Tibial nerve (tissue), 4 donors: ENCODE measurements around the gene SUCLG1. TPM values are rescaled to one million over a fixed set of nuclear protein-coding genes. Genes with fewer than 3 reads are reported as not detected.

Experiments
- DNase-seq, 2 donors: peaks; one replicate each; pipeline ENCODE4 v3.0.0-alpha.2; 2019; ENCODE audit warnings: low spot score in 2 of 2
- H3K27ac ChIP-seq, 4 donors: fragments of 200-600 bp; sonication (generic) in 3 of 4; one replicate each; pipeline ENCODE4 v1.5.1; 2017 to 2019; ENCODE audit warnings: mild to moderate bottlenecking in 1 of 4
- H3K27me3 ChIP-seq, 2 donors: fragments of 200-600 bp; sonication (generic) in 1 of 2; one replicate each; pipeline versions ENCODE4 v1.5.1 to v1.6.0; 2017 to 2019
- H3K36me3 ChIP-seq, 3 donors: fragments of 200-600 bp; sonication (generic); one replicate each; pipeline ENCODE4 v1.5.1; 2018 to 2019
- H3K4me1 ChIP-seq, 4 donors: fragments of 200-600 bp; sonication (generic) in 3 of 4; one replicate each; pipeline ENCODE4 v1.5.1; 2017 to 2019
- H3K4me3 ChIP-seq, 4 donors: fragments of 200-600 bp; sonication (generic) in 3 of 4; one replicate each; pipeline ENCODE4 v1.5.1; 2017 to 2019; ENCODE audit warnings: mild to moderate bottlenecking in 1 of 4, moderate library complexity in 1 of 4
- H3K9me3 ChIP-seq, 4 donors: fragments of 200-600 bp; sonication (generic) in 3 of 4; one replicate each; pipeline ENCODE4 v1.5.1; 2017 to 2019
- EP300 ChIP-seq, 2 donors: sonication (generic); formaldehyde crosslinking; IDR thresholded peaks; one replicate each; pipeline ENCODE4 v1.6.1; 2017; ENCODE audit warnings: antibody characterized with exemption in 2 of 2, mild to moderate bottlenecking in 1 of 2
- POLR2A ChIP-seq, 2 donors: fragments of 450-650 bp; IDR thresholded peaks; one replicate each; pipeline ENCODE4 v1.6.1; 2017; ENCODE audit warnings: antibody characterized with exemption in 2 of 2, mild to moderate bottlenecking in 2 of 2, moderate library complexity in 2 of 2
- WGBS, 2 donors: methylation state at CpG; one replicate each; pipeline ENCODE4 v1.1.5; 2018; 5-methylcytosine and 5-hydroxymethylcytosine counted together
- total RNA-seq, 4 donors: library from RNA; depleted of rRNA; stranded (reverse); fragments of >200 nt; gene quantifications; one replicate each; pipeline ENCODE4 v1.1.0, GENCODE V29; 2016
- TF ChIP-seq, protein P1 (sequence below), 5 experiments: fragments of 200-600 bp in 3 of 5; fragments of 450-650 bp in 2 of 5; sonication (generic) in 3 of 5; IDR thresholded peaks; one replicate each; pipeline ENCODE4 v1.5.1; 2016 to 2019; ENCODE audit warnings: antibody characterized with exemption in 5 of 5, mild to moderate bottlenecking in 3 of 5, moderate library complexity in 2 of 5

SUCLG1 gene
- total RNA-seq, 4 donors from 2014 or later = 45.4 to 58.8 (median 52.1) TPM

DNA sequence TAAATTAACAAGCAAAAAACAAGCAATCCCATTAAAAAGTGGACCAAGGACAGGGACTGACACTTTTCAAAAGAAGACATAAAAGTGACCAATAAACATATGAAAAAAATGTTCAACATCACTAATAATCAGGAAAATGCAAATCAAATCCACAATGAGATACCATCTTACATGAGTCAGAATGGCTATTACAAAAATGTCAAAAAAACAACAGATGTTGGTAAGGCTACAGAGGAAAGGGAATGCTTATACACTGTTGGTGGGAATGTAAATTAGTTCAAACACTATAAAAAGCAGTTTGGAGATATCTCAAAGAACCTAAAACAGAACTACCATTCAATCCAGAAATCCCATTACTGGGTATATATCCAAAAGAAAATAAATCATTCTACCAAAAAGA, 78.2 kb downstream of the SUCLG1 start:
- no peaks in the 10 kb centered on the region for H3K4me1 ChIP-seq
- peaks cover 0 to 4% (median 0%) of the 10 kb centered on the region in 4 donors for H3K9me3 ChIP-seq
- no peaks in the 10 kb centered on the region for H3K27me3 ChIP-seq
- H3K4me3 ChIP-seq = no peak overlapping the region
- no peaks in the 10 kb centered on the region for H3K36me3 ChIP-seq
- TF ChIP-seq, protein P1, sequence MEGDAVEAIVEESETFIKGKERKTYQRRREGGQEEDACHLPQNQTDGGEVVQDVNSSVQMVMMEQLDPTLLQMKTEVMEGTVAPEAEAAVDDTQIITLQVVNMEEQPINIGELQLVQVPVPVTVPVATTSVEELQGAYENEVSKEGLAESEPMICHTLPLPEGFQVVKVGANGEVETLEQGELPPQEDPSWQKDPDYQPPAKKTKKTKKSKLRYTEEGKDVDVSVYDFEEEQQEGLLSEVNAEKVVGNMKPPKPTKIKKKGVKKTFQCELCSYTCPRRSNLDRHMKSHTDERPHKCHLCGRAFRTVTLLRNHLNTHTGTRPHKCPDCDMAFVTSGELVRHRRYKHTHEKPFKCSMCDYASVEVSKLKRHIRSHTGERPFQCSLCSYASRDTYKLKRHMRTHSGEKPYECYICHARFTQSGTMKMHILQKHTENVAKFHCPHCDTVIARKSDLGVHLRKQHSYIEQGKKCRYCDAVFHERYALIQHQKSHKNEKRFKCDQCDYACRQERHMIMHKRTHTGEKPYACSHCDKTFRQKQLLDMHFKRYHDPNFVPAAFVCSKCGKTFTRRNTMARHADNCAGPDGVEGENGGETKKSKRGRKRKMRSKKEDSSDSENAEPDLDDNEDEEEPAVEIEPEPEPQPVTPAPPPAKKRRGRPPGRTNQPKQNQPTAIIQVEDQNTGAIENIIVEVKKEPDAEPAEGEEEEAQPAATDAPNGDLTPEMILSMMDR (IDR thresholded peaks at IDR 0.05) = no peak
- TF ChIP-seq POLR2A (IDR thresholded peaks at IDR 0.05) = no peak
- no peak for TF ChIP-seq EP300 (IDR thresholded peaks at IDR 0.05)
- DNase-seq = no peak
- H3K27ac ChIP-seq = no peak overlapping the region

DNA sequence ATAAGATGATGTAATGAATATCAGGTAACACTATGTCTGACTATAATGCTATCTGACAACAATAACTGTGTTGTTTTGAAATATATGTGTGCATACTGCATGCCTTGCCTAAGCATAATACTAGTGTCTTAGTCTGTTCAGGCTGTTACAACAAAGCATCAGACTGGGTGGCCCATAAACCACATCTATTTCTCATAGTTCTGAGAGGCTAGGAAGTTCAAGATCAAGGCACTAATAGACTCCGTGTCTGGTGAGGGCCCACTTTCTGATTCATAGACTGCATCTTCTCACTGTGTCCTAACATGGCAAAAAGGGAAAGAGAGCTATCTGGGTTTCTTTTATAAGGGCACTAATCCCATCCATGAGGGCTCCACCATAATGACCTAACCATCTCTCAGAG, 80.1 kb downstream of the SUCLG1 start:
- no peak for DNase-seq
- peaks cover 0 to under 1% (median 0%) of the 10 kb centered on the region in 4 donors for H3K9me3 ChIP-seq
- H3K4me1 ChIP-seq = no peaks in the 10 kb centered on the region
- TF ChIP-seq EP300 (IDR thresholded peaks at IDR 0.05) (no peak), POLR2A (IDR thresholded peaks at IDR 0.05) (no peak)
- TF ChIP-seq, protein P1 (IDR thresholded peaks at IDR 0.05) = no peak
- WGBS, 2 donors = 92 to 94% methylated on average over 1 of the region's 1 CpG
- no peaks in the 10 kb centered on the region for H3K27me3 ChIP-seq
- H3K4me3 ChIP-seq = no peak overlapping the region
- H3K27ac ChIP-seq = no peak overlapping the region
- no peaks in the 10 kb centered on the region for H3K36me3 ChIP-seq

DNA sequence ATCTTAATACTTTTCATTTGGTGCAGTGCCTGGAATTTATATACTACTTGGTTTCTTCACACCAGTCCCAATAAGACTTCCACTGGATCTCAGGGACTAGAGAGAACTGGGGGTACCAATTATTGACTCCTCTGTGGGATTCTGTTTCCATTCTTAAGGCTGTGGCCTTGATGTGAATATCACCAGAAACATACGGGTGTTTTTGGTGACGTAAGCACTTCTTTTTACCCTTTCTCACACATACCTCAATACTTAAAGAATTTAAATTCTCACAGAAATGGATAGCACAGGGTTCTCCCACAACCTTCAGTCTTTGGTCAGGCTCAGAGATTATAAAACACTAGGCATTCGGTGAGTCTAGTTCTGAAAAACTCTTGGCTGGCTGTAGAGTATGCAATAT, 84.1 kb downstream of the SUCLG1 start:
- no peaks in the 10 kb centered on the region for H3K4me1 ChIP-seq
- no peak overlapping the region for H3K27ac ChIP-seq
- H3K4me3 ChIP-seq = no peak overlapping the region
- H3K27me3 ChIP-seq = no peaks in the 10 kb centered on the region
- no peaks in the 10 kb centered on the region for H3K36me3 ChIP-seq
- no peak for DNase-seq
- TF ChIP-seq, protein P1 (IDR thresholded peaks at IDR 0.05) = no peak
- TF ChIP-seq POLR2A (IDR thresholded peaks at IDR 0.05) = no peak
- no peak for TF ChIP-seq EP300 (IDR thresholded peaks at IDR 0.05)
- H3K9me3 ChIP-seq = no peaks in the 10 kb centered on the region
- 87 to 89% methylated on average over 3 of the region's 3 CpGs for WGBS, 2 donors

GRCh38 chr2:84373866-84374265, 85.2 kb downstream of the SUCLG1 start:
- 88 to 90% methylated on average over 5 of the region's 5 CpGs for WGBS, 2 donors

More at GRCh38 chr2:84373866-84374265, 85.2 kb downstream of the SUCLG1 start:
- no peaks in the 10 kb centered on the region for H3K9me3 ChIP-seq
- no peaks in the 10 kb centered on the region for H3K36me3 ChIP-seq
- no peaks in the 10 kb centered on the region for H3K4me1 ChIP-seq
- no peak for DNase-seq
- no peak overlapping the region for H3K4me3 ChIP-seq
- no peaks in the 10 kb centered on the region for H3K27me3 ChIP-seq
- H3K27ac ChIP-seq = no peak overlapping the region
- TF ChIP-seq POLR2A (IDR thresholded peaks at IDR 0.05) (no peak), EP300 (IDR thresholded peaks at IDR 0.05) (no peak)
- TF ChIP-seq, protein P1 (IDR thresholded peaks at IDR 0.05) = no peak

Other genes starting within 250 kb of the SUCLG1 start
- 1 to 10 TPM; 2.2 to 5.9 (median 2.7) TPM for gene DNAH6, start 57.2 kb upstream of the SUCLG1 start, total RNA-seq